ENCODE results near the gene AK1.

Gene AK1

DNA sequence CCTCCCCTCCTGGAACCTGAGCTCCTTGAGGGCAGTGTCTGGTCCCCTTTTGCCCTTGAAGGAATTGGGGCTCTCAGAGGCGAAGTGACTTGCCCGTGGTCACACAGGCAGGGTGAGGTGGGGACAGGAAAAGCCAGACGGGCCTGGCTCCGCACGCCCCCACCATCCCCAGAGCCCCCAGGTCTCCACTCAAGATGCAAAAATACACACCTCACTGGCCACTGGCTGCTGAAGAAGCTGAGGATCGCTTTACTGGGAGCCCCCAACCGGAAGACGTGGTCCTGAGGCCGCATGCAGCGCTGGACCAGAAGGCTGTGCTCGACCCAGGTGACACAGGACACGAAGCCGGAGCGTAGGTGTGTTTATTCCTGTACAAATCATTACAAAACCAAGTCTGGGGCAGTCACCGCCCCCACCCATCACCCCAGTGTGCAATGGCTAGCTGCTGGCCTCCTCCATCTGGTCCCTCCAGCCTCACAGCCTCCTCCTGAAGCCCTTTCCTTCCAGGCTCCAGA lies 7.6 kb upstream of the AK1 start:
- TF ChIP-seq TAF1 (IDR thresholded peaks at IDR 0.05; ENCODE audit: borderline replicate concordance, insufficient read depth, low read length) = no peak
- TF ChIP-seq FOXP2 (optimal IDR thresholded peaks at IDR 0.05; ENCODE audit: borderline replicate concordance, extremely low read depth, extremely low read length, insufficient read depth) = no peak
- TF ChIP-seq, protein P1, sequence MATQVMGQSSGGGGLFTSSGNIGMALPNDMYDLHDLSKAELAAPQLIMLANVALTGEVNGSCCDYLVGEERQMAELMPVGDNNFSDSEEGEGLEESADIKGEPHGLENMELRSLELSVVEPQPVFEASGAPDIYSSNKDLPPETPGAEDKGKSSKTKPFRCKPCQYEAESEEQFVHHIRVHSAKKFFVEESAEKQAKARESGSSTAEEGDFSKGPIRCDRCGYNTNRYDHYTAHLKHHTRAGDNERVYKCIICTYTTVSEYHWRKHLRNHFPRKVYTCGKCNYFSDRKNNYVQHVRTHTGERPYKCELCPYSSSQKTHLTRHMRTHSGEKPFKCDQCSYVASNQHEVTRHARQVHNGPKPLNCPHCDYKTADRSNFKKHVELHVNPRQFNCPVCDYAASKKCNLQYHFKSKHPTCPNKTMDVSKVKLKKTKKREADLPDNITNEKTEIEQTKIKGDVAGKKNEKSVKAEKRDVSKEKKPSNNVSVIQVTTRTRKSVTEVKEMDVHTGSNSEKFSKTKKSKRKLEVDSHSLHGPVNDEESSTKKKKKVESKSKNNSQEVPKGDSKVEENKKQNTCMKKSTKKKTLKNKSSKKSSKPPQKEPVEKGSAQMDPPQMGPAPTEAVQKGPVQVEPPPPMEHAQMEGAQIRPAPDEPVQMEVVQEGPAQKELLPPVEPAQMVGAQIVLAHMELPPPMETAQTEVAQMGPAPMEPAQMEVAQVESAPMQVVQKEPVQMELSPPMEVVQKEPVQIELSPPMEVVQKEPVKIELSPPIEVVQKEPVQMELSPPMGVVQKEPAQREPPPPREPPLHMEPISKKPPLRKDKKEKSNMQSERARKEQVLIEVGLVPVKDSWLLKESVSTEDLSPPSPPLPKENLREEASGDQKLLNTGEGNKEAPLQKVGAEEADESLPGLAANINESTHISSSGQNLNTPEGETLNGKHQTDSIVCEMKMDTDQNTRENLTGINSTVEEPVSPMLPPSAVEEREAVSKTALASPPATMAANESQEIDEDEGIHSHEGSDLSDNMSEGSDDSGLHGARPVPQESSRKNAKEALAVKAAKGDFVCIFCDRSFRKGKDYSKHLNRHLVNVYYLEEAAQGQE (IDR thresholded peaks at IDR 0.05; ENCODE audit: insufficient read depth in 1 of 2, low read depth in 2 of 2, low read length in 2 of 2) = no peak
- TF ChIP-seq POLR2AphosphoS5 (IDR thresholded peaks at IDR 0.05; ENCODE audit: low read depth, low read length) = no peak

DNA sequence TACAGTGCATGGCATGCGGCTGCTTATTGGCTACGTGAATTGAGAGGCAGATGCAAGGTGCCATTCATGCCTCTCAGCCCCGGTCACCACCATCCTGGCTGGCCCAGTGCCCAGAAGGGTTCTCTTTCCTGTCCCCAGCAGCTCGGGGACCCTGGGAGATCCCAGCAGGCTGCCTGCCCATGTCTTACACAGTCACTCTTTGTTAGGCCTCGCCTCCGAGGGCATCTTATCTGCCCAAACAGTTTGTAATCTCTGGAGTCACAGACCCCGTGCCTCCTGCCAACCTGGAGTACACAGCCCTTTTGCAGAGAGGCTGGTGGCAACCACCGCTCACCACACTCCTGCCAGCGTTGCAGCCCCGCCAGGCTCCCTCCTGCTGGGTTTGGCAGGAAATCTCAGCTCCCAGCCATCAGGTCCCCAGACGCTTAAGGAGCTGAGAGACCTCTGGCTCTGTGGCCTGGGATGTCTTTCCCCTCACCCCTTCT lies 7.0 kb upstream of the AK1 start:
- TF ChIP-seq SIN3A (IDR thresholded peaks at IDR 0.05; ENCODE audit: borderline replicate concordance, insufficient read depth, low read length) (no peak), POLR2AphosphoS5 (IDR thresholded peaks at IDR 0.05; ENCODE audit: low read depth, low read length) (no peak), FOXP2 (optimal IDR thresholded peaks at IDR 0.05; ENCODE audit: borderline replicate concordance, extremely low read depth, extremely low read length, insufficient read depth) (no peak), TAF1 (IDR thresholded peaks at IDR 0.05; ENCODE audit: borderline replicate concordance, insufficient read depth, low read length) (no peak)
- TF ChIP-seq, protein P1 (IDR thresholded peaks at IDR 0.05; ENCODE audit: insufficient read depth in 1 of 2, low read depth in 2 of 2, low read length in 2 of 2) = no peak

DNA sequence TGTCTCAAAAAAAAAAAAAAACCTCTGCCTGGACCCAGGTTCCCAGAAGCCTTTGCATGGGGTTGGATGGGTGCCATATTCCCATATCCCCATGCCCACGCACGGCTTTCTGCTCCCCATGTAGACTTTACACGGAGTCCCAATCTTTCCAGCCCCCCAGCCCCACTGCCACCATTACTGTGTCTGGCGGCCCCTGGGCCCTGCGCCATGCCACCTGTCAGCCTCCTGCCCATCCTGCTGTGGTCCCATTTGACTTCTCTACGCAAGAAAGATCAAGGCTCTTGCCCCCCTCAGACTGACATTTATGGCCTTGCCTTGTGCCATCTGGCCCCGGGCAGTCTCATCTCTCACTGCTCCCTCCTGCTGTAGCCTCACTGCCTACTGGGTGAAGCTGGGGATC lies 6.5 kb upstream of the AK1 start:
- TF ChIP-seq, protein P1 (IDR thresholded peaks at IDR 0.05; ENCODE audit: insufficient read depth in 1 of 2, low read depth in 2 of 2, low read length in 2 of 2) = no peak
- TF ChIP-seq SIN3A (IDR thresholded peaks at IDR 0.05; ENCODE audit: borderline replicate concordance, insufficient read depth, low read length) = no peak
- TF ChIP-seq FOXP2 (optimal IDR thresholded peaks at IDR 0.05; ENCODE audit: borderline replicate concordance, extremely low read depth, extremely low read length, insufficient read depth) = no peak
- TF ChIP-seq POLR2AphosphoS5 (IDR thresholded peaks at IDR 0.05; ENCODE audit: low read depth, low read length) = no peak
- TF ChIP-seq TAF1 (IDR thresholded peaks at IDR 0.05; ENCODE audit: borderline replicate concordance, insufficient read depth, low read length) = no peak

DNA sequence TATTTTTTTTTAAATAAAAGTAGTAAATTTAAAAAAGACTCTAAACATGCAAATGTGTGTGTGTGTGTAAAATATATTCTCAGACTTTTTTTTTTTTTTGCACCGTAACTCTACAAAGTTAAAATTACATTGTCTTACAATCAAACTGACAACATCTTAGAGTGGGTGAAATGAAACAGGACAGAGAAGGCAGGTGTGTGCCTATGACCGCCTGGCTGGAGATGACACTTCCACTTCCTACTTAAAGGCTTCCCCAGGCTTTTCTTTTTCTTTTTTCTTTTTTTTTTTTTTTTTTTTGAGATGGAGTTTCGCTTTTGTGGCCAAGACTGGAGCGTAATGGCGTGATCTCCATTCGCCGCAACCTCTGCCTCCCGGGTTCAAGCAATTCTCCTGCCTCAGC lies 2.7 kb upstream of the AK1 start:
- TF ChIP-seq SIN3A (IDR thresholded peaks at IDR 0.05; ENCODE audit: borderline replicate concordance, insufficient read depth, low read length) (no peak), POLR2AphosphoS5 (IDR thresholded peaks at IDR 0.05; ENCODE audit: low read depth, low read length) (no peak), FOXP2 (optimal IDR thresholded peaks at IDR 0.05; ENCODE audit: borderline replicate concordance, extremely low read depth, extremely low read length, insufficient read depth) (no peak), TAF1 (IDR thresholded peaks at IDR 0.05; ENCODE audit: borderline replicate concordance, insufficient read depth, low read length) (no peak)
- TF ChIP-seq, protein P1 (IDR thresholded peaks at IDR 0.05; ENCODE audit: insufficient read depth in 1 of 2, low read depth in 2 of 2, low read length in 2 of 2) = no peak
